ENCODE results near the gene RASL12.

RASL12 gene

DNA sequence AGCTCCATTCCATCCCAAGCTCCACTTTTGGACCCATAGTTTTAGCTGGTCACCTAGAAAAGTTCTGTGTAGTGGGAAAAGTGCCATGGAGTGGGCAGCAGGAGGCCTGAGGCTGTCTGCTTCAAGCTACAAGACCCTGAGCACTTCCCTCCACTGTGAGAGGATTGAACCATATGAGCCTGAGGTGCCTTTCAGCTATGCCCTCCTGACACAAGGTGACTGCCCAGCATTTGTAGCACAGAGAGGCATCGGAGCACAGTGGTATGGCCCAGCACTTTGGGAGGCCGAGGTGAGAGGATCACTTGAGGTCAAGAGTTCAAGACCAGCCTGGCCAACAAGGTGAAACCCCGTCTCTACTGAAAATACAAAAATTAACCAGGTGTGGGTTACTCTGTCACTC lies 4.8 kb upstream of the RASL12 start:
- no peak for DNase-seq

DNA sequence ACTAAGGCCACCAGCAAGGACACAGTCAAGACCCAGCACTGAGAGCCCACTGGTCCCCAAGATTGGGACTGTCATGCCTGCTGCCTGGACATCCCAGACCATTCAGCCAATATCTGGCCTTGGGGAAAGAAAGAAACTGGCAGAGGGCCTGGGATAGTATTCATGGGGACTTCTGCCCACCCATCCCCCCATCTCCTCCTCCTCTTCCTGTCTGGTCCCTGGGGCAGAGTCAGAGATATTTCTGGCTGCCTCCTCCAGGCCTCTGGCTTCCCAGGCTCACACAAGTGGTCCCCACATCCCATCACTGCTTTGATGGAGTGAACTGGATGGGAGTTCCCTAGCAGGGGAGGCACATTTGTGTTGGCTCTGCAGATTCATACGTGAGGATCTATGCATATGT lies 4.2 kb upstream of the RASL12 start:
- no peak for DNase-seq

DNA sequence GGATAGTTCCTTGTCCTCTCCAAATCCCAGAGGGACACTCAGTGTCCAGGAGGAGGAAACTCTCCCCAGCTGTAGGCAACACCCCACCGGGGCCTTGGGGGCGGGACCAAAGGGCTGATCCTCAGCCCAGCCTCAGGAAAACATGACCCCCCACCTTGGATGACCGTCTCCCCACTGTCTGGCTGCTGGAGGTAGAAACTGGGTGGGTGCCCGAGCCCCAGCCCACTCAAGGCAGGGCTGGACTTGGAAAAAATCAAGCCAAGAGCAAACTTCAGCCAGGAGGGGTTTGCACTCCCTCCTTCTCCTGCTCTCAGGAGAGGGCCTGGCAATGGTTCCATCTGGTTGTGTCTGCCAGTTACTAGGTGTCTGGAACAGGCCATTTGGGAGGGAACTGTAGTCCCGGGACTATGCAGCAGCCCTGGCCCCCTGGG lies 3.6 kb upstream of the RASL12 start:
- DNase-seq = no peak

DNA sequence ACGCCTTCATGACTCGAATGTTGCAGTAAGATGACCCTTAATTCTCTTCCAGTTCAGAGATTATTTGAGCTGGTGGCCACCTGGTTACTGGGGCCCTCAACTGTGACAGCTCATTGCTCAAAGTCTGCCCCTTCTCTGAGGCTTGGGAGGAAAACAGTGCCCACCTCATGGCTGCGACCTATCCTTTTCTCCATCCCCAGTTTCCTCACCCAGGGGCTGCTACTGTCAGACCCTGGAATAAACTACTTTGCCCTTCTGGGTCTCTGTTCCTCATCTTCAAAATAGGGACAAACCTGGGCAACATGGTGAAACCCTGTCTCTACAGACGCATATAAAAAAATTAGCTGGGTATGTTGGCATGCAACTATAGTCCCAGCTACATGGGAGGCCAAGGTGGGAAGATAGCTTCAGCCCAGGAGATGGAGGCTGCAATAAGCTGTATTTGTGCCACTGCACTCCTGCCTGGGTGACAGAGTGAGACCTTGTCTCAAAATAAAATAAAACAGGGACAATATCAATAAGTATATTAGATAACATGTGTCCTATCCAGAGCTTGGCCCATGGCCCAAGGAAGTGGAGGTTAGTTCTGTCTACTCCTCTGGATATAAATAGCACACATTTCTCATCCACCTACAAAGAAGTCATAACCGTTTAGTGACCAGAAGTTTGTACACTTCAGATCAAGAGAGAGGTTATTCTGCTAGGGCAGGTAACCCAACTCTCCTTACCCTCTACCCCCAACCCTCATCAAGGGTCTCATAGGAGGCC lies 2.2 kb upstream of the RASL12 start:
- DNase-seq = no peak

DNA sequence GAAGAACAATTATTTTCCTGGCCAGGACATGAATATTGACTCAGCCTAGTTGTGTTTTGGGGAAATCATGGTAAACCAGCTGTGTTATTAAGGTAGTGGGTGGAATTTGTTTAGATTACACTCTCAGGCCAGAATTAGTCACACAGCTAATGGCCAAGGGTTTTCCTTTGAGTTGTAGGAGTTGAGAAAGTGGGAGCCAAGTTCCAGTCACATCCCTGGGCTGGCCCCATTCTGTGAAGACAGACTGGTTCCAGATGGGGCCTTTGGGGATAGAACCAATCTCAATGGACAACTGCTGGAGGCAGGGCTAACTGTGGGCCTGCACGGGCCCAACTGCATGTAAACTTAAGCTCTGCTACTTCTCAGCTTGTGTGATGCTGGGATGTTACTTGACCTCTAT lies 1.4 kb upstream of the RASL12 start:
- no peak for DNase-seq

DNA sequence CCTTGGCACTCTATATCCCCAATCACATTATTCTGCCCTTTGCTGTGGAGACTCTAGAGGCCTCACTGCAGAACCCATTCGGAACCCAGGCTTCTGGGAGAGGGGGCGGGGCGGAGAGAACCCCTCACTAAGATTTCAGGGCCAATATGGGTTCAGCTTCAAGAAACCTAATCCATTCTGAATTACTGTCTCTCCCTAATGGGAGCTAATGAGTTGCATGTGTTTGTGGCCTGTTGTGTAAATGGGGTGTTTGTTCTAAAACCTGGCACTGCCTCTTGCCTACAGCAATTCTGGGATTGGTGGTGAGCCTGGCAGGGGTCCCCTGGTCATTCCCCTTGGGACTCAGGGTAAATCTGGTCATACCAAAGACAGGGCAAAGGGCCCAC lies 605 bp upstream of the RASL12 start:
- no peak for DNase-seq

DNA sequence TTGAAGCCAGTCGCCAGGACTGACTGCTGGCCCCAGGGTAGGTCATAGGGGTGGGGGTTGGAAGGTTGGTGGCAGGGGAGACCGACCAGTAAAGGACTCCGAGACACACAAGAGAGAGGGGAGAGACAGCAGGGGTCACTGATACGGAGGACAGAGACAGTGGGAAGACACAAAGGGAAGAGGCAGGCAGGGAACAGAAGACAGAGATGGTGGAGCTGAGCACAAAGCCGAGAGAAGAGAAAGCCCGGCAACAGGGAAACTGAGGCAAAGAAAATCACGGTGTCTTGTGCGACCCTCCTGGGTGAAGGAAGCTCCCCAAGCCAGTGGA lies 510 bp downstream of the RASL12 start:
- no peak for DNase-seq

DNA sequence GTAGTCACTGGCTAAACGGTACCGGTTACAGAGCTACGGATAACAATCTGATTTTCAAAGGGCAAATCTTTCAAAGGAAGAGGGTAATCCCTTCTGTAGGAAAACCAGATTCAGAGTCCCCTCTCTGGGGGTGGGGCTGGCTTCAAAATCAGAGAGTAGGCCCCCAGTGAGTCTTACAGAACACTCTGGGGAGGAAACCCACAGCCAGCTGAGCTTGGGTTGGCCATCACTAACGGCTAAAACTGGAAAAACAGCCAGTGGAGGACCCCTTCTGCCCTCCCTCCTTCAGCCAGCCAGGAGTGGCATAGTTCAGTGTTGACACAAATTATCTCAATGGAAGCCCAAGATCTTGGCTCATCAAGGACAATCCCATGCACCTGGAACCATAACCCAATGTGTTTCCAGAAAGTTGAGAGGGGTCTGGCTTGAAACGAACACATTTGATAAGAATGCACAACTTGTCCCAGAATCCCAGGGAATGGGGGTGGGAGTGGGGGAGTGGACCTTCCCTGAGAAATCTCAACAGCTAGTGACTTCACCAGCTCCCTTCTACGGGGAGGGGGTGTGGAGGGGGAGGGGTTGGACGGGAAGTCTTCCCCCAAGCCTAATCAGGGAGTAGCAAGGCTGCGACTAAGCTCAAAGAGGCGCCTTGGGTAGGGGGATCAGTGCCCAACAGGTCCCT lies 1.0 kb downstream of the RASL12 start:
- no peak for DNase-seq

DNA sequence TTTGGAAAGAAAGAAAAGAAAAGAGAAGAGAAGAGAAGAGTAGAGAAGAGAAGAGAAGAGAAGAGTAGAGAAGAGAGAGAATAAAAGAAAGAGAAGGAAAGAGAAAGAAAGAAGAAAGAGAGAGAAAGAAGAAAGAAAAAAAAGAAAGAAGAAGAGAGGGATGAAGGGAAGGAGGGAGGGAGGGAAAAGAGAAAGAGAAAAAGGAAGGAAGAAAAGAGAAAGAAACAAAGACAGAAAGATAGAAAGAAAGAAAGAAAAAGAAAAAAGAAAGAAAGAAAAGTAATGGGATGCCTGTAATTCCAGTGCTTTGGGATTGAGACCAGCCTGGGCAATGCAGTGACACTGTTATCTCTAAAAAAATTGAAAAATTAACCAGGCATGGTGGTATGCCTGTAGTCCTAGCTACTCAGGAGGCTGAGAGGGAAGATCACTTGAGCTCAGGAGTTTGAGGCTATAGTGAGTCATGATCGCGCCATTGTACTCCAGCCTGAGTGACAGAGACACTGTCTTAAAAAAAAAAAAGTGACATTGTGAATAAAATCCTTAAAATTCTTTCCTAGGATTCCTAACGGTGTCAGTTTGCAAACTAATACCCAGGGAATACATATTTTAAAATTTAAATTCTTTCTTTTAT lies 1.7 kb downstream of the RASL12 start:
- no peak for DNase-seq

DNA sequence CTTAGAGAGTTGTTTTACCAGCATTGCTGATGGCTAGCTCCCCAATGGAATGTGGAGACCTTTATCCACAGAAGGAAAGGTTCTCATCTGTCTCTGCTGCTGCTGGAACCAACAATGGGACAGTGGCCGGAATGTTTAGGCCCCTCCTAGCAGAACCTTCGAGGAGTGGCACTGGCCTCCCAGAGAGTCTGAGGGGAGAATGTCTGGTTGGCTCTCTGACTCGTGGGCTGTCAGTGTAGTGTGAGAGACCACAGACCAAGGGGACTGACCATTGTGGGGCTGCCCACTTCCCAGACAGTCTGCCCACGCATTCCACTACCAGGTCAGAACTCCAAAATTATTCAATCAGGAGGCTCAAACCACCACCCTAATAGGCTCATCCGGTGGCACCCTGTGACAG lies 5.1 kb downstream of the RASL12 start:
- DNase-seq = no peak

DNA sequence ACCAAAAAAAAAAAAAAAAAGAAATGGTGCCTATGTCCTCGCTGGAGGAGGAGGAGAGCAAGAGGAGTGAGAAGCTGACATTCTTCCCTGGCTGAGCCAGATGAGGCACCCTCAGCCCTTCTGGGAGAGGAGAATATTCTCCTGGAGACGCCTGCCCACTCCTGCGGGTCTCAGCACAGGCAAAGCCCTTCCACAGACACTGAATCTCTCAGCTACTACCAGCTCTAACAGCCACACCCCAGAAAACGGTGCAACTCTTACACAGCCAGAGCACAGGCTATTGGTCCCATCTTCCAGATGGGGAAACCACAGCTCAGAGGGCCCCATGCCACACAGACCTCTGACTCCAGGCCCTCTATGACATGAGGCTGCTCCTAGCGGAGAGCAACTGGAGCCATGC lies 5.7 kb downstream of the RASL12 start:
- no peak for DNase-seq

DNA sequence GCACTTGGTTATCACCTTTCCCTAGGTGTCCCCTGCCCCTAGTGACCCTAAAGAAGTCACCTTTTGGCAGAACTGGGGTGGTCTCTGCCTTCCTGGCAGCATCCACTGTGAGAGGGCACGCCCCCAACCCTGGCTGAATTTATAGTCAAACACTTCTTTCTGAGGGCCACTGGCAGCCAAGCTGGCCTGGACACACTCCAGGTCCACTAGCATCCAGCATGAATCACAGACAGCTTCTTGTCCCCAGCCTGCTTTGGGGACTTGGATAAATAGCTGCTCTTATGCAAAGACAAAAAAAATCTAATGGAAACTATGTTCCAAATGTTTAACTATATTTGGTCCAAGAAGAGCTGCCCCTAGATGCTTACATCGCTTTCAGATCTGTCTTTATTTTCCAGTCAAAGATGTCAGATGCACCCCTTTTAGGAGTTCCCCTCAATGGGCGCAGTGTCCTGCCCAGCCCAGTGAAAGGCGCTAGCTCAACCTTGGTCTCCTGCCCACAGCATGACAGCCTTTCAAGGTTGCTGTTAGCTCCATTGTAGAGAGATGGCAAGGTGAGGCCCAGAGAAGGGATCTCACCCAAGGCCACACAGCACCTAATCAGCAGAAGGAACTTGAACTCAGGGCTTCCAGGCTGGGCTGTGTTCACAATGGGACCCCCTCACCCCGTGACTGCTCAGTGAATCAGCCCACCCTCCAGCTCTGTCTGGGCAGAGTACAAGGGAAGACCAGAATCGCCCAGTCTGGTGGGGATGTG lies 7.0 kb downstream of the RASL12 start:
- no peak for DNase-seq

DNA sequence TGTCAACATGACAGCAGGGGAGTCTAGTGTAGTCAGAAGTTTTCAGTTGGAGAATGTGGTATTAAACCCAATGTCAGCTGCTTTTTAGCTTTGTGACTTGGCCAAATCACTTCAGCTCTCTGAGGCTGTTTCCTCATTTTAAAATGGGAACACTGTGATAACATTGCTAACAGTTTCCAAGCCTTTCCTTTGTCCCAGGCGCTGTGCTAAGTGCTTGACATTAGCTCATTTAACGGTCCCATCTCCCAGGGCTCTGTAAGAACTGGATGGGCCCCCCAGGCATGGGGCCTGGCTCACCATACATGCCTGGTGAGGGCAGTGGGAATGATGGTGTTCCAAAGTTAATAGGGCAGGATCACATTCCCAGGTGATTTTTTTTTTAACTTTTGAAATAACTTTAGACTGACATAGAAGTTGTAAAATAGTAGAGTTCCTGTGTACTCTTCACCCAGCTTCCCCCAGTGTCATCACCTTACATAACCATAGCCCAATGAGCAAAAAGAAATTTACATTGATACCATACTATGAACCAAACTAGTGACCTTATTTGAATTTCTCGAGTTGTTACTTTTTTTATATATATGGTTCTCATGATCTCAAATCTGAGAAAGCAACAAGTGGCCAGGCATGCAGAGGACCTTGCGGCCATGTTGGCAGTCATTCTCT lies 7.7 kb downstream of the RASL12 start:
- no peak for DNase-seq

DNA sequence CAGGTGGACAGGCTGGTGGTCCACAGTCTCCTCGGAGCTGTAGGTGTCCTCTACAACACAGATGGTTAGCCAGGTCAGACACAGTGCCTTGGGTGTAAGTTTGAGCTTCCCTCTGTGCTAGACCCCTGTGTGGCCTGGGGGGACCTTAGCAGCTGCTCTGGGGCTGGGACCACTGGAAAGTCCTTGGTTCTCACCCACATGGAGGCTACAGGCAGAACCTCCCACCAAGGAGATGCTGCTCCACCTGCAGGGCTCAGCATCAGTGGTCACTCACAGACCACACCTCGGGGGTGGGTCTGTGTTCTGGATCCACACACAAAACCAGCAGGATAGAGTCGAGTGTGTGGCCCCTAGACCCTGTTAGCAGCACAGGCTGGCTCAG lies 8.4 kb downstream of the RASL12 start:
- DNase-seq = no peak

DNA sequence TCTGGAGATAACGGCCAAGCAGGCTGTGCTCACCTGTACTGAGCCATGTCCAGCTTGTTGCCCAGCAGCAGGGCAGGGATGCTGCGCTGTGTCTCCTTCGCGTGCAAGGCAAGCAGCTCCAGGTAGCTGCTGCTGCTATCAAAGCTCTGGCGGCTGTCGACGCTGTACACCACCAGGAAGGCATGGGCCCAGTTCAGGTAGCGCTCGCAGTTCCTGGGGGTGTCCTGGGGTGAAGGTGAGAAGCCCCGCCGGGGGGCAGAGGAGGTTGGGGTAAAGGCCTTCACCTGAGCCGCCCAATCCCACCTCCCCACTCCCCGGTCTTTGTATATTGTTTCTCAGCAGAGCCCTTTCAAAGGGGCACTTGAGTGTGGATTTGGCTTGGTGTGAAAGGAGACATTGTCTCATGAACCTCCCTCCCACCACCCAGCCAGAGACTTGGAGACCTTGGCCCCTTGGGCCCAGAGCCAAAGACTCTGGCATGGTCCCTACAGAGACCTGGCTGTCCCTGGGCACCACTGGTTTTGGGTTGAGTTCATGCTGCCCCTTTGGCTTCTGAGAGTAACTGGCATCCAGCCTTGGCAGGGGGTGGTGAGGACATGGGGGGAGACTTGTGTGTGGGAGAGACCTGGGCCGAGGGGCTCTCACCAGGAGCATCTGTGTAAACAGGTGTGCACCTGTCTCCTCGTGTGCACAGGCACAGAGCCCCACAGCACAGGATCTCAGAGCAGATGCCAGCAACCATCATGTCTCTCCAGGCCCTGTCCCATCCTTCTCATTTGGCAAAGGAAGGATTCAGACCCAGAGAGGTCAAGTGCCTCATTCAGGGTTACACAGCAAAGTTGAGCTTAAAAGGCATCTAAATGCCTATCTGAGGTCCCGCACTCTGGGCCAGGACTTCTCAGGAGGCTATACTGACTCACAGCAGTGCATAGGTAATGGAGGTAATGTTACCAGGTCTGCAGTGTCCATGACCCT lies 9.1 kb downstream of the RASL12 start:
- DNase-seq = no peak

DNA sequence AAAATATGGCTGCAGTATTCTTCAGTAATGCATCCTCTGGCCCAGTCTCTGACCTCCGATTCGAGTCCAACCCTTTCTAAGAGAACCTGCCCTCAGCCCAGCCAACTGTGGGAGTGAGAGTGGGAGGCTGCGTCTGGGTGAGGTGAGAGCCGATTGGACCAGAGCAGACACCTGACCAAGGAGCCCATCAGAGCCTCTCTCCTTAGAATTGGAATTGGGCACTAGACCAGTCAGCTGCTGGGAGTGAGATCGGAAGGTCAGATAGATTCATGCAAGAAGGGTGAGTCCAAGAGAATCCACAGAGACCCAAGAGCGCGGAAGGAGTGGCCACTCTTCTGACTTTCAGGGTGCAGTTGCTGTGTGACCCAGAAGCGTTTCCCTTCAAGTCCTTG lies 10.2 kb downstream of the RASL12 start:
- no peak for DNase-seq

DNA sequence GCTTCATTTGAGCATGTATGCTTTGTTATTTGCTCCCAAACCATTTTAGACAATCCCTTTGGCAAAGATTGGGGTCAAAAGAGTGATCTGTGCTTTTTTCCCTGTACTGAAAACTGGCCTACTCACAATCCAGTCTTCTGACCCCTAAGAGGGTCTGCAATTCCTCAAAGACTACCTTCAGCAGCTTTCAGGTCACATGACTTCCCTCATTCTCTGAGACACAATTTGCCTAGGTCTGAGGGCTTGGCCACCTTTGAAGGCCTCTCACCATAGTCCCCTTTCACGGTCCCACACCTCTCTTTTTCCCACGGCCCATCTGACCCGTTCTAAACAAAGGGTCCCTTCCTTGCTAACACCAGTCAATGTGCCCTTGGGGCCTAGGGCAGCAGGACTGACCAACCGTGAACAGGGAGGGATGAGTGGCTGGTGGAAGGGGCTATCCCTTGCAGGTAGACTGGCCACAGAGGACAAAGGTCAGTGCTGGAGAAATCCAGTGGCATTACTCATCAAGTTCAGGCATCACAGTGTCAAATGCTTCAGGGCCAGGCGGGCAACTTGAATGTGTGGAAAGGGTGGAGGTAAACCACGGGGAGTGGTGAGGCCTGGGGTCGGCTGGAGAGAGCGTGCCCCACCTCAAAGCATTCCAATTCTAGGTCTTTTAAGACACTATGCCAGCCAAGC lies 10.8 kb downstream of the RASL12 start:
- no peak for DNase-seq

DNA sequence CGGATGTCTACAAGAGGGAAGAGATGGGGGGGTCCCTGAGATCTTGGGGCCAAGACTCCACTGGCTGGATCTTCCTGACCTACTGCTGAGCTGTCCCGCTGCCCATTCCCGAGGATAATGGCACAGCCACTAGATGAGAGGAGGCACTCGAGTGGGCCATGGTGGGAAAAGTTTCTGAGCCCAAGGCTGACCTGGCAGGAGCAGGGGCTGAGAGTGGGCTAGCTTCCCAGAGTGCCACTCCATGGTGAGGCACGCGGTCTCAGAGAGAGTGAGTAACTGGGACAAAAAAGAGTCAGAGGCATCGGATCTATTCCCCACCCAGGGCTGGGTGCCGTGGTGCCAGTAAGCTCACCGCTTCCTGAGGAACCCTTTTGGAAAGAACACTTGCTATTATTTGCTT lies 11.7 kb downstream of the RASL12 start:
- no peak for DNase-seq

DNA sequence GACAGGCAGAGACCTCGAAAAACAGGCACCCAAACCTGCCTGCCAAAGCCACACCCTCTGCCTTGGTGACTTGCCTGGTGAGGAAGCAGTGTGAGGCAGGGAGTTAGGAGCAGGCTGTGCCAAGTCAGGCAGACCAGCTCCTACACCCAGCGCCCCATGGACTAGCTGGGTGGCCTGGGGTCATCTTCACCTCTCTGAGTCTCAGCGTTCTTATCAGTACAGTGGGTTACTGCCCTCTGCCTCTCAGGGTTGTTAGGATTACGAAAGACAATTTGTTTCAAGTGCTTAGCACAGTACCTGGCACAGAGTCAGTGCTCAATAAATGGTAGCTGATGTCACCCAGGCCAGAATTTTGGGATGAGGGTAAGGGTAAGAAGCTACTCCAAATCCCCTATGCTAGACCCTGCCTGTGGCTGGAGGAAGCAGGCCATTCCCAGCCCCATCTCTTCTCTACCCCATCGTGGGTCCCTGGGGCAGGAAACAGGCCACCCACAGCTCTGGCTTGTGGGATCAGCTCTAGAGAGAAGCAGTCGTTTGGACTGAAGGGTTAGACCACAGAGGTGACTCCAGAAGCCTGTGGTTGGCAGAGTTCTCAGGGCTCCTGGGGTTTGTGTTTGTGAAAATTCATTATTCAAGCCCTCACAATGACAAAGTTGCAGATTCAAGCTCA lies 12.5 kb downstream of the RASL12 start:
- DNase-seq = no peak

DNA sequence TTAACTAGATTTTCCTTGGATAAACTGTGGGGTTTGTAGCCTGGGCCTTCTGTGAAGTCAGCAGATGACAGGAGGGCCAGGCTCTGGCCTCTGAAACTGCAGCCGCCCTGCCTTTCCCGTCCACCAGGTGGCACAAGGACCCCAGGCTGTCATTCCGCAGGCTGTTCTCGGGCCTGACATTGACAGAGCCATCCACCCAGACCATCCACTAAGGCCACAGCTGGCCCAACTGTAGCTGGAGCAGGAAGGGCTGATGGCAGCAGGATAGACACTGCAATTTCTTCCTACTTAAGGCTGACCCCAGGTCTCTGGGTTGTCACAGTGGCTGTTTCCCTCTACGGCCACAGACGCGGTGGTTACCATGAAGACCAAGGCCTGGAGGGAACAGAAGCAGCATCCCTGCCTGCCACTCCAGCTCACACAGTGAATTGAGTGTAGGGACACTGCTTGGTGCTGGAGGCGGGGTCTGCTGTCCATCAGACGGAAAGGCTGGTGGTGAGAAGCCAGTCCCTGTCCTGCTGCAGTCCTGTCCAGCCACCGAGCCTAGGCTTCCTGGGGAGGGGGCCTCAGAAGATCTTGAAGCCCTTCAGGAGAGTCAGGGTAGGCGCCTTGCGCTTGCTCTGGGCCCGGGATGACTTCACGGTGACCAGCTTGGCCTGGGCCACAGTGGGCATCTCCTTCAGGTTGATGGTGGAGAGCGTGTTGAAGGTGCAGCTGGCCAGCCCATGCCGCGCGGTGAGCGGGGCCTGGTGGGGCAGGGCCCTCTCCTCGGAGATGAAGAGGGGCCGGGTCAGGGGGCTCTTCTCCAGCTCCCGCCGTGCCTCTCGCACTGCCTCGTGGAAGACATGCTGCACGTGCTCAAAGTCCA lies 13.2 kb downstream of the RASL12 start:
- DNase-seq = peak; percentile 60 to 66

All from stimulated activated CD4-positive, alpha-beta T cell treated with anti-CD3 and anti-CD28 coated beads, Interleukin-2, amount 100 ng/mL, for 48 hours (primary cell).